GM12878 (cell line): ENCODE measurements around the gene CRYL1. TPM values are rescaled to one million over a fixed set of nuclear protein-coding genes. Genes with fewer than 3 reads are reported as not detected.

Source experiments
- ATAC-seq: fragments of 200-7000 bp; cut with Tn5 transposase; 3 replicates; pipeline ENCODE4 v1.9.1; 2020; ENCODE audit warnings: mild to moderate bottlenecking, moderate library complexity
- BruUV-seq: library from RNA; stranded (reverse); fragments of 400-500 nt; replicated peaks from 2 replicates; lab custom pipeline; 2021; lab: Mats Ljungman, UMichigan
- CTCF ChIA-PET: fragments of 300-600 bp; sonication (Branson Sonifier 250); formaldehyde crosslinking; extraction: SDS; loops from one replicate; lab custom pipeline; 2021; ENCODE audit warnings: inconsistent platforms; lab: Yijun Ruan, JAX
- POLR2A ChIA-PET: fragments of 350-600 bp; formaldehyde crosslinking; extraction: SDS; loops from one replicate; lab custom pipeline; 2021; ENCODE audit warnings: inconsistent platforms; lab: Charles Lee
- RAD21 ChIA-PET: fragments of 300-600 bp; sonication (Branson Sonifier 250); formaldehyde crosslinking; loops from one replicate; lab custom pipeline; 2023; ENCODE audit warnings: antibody characterized with exemption; ENCODE audit not compliant: unreplicated experiment; lab: Charles Lee
- SMC1A ChIA-PET: fragments of 300-600 bp; sonication (Branson Sonifier 250); formaldehyde crosslinking; loops from one replicate; lab custom pipeline; 2023; ENCODE audit not compliant: unreplicated experiment, uncharacterized antibody; lab: Charles Lee
- DNase-seq: peaks from one replicate; pipeline ENCODE4 v3.0.0-alpha.2; 2011; ENCODE audit warnings: low read depth, low spot score
- FAIRE-seq: peaks from 3 replicates; lab custom pipeline; 2011; peaks lifted over from hg19 to GRCh38; lab: Jason Lieb, UNC
- H2AFZ ChIP-seq: 2 replicates; pipeline ENCODE4 v1.6.0; 2011; ENCODE audit warnings: low read depth, low read length, control low read depth; ENCODE audit not compliant: control insufficient read depth
- H3K27ac ChIP-seq: 2 replicates; pipeline ENCODE4 v1.5.1; 2011; ENCODE audit warnings: control low read depth; ENCODE audit not compliant: control insufficient read depth, insufficient read depth
- H3K27me3 ChIP-seq, 2 experiments: replicated peaks in 1 of 2; 2 replicates each; pipeline versions ENCODE4 v1.6.0 to v1.6.1; 2011; ENCODE audit warnings: low read length in 1 of 2; ENCODE audit not compliant: control insufficient read depth in 2 of 2, insufficient read depth in 2 of 2
- H3K36me3 ChIP-seq, 2 experiments: 2 replicates each; pipeline ENCODE4 v1.5.1; 2011; ENCODE audit warnings: low read length in 1 of 2; ENCODE audit not compliant: control insufficient read depth in 2 of 2, insufficient read depth in 2 of 2
- H3K4me1 ChIP-seq: 2 replicates; pipeline ENCODE4 v1.6.1; 2011; ENCODE audit warnings: mild to moderate bottlenecking, low read length, moderate library complexity, mixed read lengths; ENCODE audit not compliant: control insufficient read depth, insufficient read depth
- H3K4me2 ChIP-seq: 2 replicates; pipeline ENCODE4 v1.6.0; 2011; ENCODE audit warnings: control low read depth; ENCODE audit not compliant: control insufficient read depth, insufficient read depth
- H3K4me3 ChIP-seq: fragments of 200-600 bp; sonication (generic); 2 replicates; pipeline ENCODE4 v1.5.1; 2016
- H3K79me2 ChIP-seq: 2 replicates; pipeline ENCODE4 v1.6.0; 2011; ENCODE audit warnings: low read length; ENCODE audit not compliant: control insufficient read depth, insufficient read depth
- H3K9ac ChIP-seq: 2 replicates; pipeline ENCODE4 v1.8.0; 2011; ENCODE audit warnings: low read length, control low read depth, mixed read lengths; ENCODE audit not compliant: control insufficient read depth, insufficient read depth
- H3K9me3 ChIP-seq: replicated peaks from 3 replicates; pipeline ENCODE4 v1.5.1; 2011; ENCODE audit warnings: mild to moderate bottlenecking, low read length; ENCODE audit not compliant: control insufficient read depth, insufficient read depth
- H4K20me1 ChIP-seq: 2 replicates; pipeline ENCODE4 v1.6.0; 2011; ENCODE audit not compliant: control insufficient read depth, insufficient read depth
- ATF7 ChIP-seq: fragments of 450-650 bp; IDR thresholded peaks from 2 replicates; pipeline ENCODE4 v1.6.1; 2016; ENCODE audit warnings: low read depth, mild to moderate bottlenecking
- GABPA ChIP-seq: IDR thresholded peaks from 2 replicates; pipeline ENCODE4 v1.6.1; 2014; ENCODE audit warnings: antibody characterized with exemption, low read depth, mild to moderate bottlenecking, inconsistent platforms
- MEF2B ChIP-seq: fragments of 450-650 bp; IDR thresholded peaks from 2 replicates; pipeline ENCODE4 v1.6.1; 2018; ENCODE audit warnings: mild to moderate bottlenecking, moderate library complexity; ENCODE audit not compliant: partially characterized antibody, poor library complexity, severe bottlenecking
- WGBS: methylation state at CpG from one replicate; pipeline ENCODE4 v1.1.6; 2016; ENCODE audit warnings: low lambda C conversion rate; ENCODE audit not compliant: insufficient replicate concordance, insufficient coverage; ENCODE audit errors: missing lambda C conversion rate; 5-methylcytosine and 5-hydroxymethylcytosine counted together
- in situ Hi-C: fragments of 300-500 bp; cut with MboI; formaldehyde crosslinking; loops from 9 replicates; pipeline ENCODE4 v1.14.3; 2018; ENCODE audit warnings: mixed read lengths
- intact Hi-C: fragments of 100-400 bp; cut with micrococcal nuclease; formaldehyde crosslinking; loops from one replicate; pipeline ENCODE4 v1.14.2; 2022; ENCODE audit not compliant: unreplicated experiment
- polyA plus RNA-seq, 11 experiments: library from polyadenylated mRNA; depleted of rRNA in 4 of 11; unstranded in 6 of 11; stranded (reverse) in 5 of 11; fragments of >200 nt; fragmentation: Nextera tagmentation in 4 of 11; fragmentation: Illumina TruSeq in 1 of 11; extraction: Ambion mirVana in 4 of 11; extraction: Trizol in 1 of 11; gene quantifications; 1 replicate in 1 of 11; 2 replicates in 10 of 11; pipeline versions ENCODE4 v1.2.1 to v1.2.3, GENCODE V29; 2011 to 2016; ENCODE audit warnings: inconsistent platforms in 2 of 11, missing spikeins in 2 of 11, low read depth in 1 of 11
- total RNA-seq, 4 experiments: library from RNA; depleted of rRNA in 3 of 4; stranded (reverse); fragments of >200 nt in 3 of 4; fragmentation: Illumina TruSeq in 1 of 4; extraction: Trizol in 1 of 4; gene quantifications; 2 replicates each; pipeline versions ENCODE4 v1.2.1 to v1.2.3, GENCODE V29; 2013 to 2021
- TF ChIP-seq, protein P1 (sequence below): IDR thresholded peaks from 2 replicates; pipeline ENCODE4 v1.6.1; 2011; ENCODE audit warnings: borderline replicate concordance, low read depth, mild to moderate bottlenecking, moderate library complexity, low read length; ENCODE audit not compliant: insufficient read depth, poor library complexity, severe bottlenecking
- TF ChIP-seq, protein P2 (sequence below): IDR thresholded peaks from 2 replicates; pipeline ENCODE4 v1.6.1; 2011; ENCODE audit warnings: mild to moderate bottlenecking, low read depth, low read length, moderate library complexity; ENCODE audit not compliant: insufficient replicate concordance
- TF ChIP-seq, protein P3 (sequence below): IDR thresholded peaks from 2 replicates; pipeline ENCODE4 v1.6.1; 2012; ENCODE audit warnings: low read depth, low read length, improper control_type of control experiment

CRYL1 gene
- total and polyA plus RNA-seq, 10 of the 15 experiments (the other 5 are each of a cell fraction or from before 2014, with no cell fraction given): 5.5 to 36.7 (median 12.2) TPM

DNA sequence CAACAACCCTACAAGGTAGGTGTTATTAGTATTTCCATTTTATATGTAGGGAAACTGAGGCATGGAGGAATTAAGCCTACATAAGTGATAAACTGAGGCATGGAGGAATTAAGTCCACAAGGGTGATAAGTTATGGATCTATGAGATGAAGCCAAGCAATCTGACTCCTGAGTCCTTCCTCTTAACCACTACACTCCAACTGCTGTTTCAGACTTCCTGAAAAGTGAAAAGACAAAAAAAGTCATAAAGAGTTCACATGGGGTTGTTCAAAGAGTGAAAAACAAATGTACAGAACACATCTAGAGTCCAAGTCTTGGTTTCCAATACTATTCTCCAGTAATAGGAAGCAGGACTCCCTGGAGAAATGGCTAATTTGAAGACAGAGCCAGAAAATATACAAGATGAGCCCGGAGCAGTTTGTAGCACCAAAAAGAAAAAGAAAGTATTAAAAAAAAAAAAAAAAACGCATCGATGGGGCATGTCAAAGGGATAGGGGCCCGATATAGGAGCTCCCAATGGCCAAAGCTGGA lies 12.1 kb downstream of the CRYL1 start:
- ChIA-PET CTCF (no interaction called here), RAD21 (no interaction called here), SMC1A (no interaction called here), POLR2A (interaction anchor here (0.7 kb wide), 1 partner anchor 811 kb away, joined by 4 read pairs; no protein-coding TSS in a partner anchor)
- no peak for DNase-seq
- WGBS: 40% methylated on average over 4 of the region's 4 CpGs
- no peak overlapping the region for H2AFZ ChIP-seq
- intact Hi-C loops (no loop called here), in situ Hi-C loops (no loop called here)
- BruUV-seq: no TSS peak
- H3K9ac ChIP-seq: no peak overlapping the region
- no peaks in the 10 kb centered on the region for H3K27me3 ChIP-seq
- H3K79me2 ChIP-seq: no peaks in the 10 kb centered on the region
- TF ChIP-seq MEF2B: no peak
- TF ChIP-seq, protein P1, sequence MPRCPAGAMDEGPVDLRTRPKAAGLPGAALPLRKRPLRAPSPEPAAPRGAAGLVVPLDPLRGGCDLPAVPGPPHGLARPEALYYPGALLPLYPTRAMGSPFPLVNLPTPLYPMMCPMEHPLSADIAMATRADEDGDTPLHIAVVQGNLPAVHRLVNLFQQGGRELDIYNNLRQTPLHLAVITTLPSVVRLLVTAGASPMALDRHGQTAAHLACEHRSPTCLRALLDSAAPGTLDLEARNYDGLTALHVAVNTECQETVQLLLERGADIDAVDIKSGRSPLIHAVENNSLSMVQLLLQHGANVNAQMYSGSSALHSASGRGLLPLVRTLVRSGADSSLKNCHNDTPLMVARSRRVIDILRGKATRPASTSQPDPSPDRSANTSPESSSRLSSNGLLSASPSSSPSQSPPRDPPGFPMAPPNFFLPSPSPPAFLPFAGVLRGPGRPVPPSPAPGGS: no peak
- TF ChIP-seq, all 136 proteins: peak for 0
- H3K27ac ChIP-seq: no peak overlapping the region
- no peak overlapping the region for H3K4me3 ChIP-seq
- no peaks in the 10 kb centered on the region for H3K9me3 ChIP-seq
- FAIRE-seq: no peak
- H3K4me2 ChIP-seq: no peak overlapping the region
- ATAC-seq: no peak
- no peaks in the 10 kb centered on the region for H4K20me1 ChIP-seq
- no peaks in the 10 kb centered on the region for H3K4me1 ChIP-seq
- H3K36me3 ChIP-seq: peaks cover 0 to 7% of the 10 kb centered on the region in 2 experiments; a peak in 2 of 4 replicates

DNA sequence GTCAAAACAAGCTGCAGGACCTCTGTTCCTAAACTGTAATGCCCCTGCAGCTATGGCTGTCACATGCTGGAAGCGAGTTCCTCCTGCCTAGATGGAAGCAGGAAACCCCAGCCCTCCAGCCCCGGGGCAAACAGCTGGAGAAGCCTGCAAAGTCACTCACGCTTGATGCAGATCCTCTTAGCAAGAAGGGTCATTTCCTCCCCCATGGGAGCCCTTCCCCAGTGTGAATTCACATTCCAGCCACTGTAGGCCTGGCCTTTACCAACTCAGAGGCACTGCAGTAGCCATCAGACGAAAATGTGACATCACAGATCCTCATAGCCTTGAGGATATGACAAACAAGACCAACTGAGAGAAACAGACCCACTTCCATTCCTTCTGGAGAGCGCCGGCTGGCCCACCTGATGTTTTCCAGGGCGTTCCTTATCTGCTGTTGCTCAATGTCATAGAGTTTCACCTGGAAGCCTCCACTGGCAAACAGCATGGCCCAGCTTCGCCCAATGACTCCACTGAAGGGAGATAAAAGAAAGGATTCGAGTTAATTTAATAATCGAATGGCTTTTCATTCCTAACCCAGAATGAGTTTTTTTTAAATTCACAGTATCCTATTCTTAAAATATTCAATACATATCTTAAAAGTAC lies 13.5 kb downstream of the CRYL1 start:
- CTCF ChIA-PET: no interaction called here
- no peak for ATAC-seq

More for the DNA sequence above, 13.5 kb downstream of the CRYL1 start:
- ChIA-PET RAD21 (no interaction called here), POLR2A (no interaction called here), SMC1A (no interaction called here)
- Histone ChIP-seq H2AFZ (no peak overlapping the region), H3K79me2 (no peaks in the 10 kb centered on the region), H4K20me1 (no peaks in the 10 kb centered on the region), H3K9ac (no peak overlapping the region), H3K4me2 (no peak overlapping the region), H3K4me1 (no peaks in the 10 kb centered on the region), H3K27ac (no peak overlapping the region), H3K4me3 (no peak overlapping the region), H3K36me3 (peaks cover 0 to 7% of the 10 kb centered on the region in 2 experiments; a peak in 2 of 4 replicates), H3K9me3 (no peaks in the 10 kb centered on the region), H3K27me3 (no peaks in the 10 kb centered on the region)
- FAIRE-seq (no peak), DNase-seq (no peak)
- in situ Hi-C loops (no loop called here), intact Hi-C loops (no loop called here)
- WGBS: 72% methylated on average over 10 of the region's 10 CpGs
- BruUV-seq: no TSS peak
- TF ChIP-seq, protein P2, sequence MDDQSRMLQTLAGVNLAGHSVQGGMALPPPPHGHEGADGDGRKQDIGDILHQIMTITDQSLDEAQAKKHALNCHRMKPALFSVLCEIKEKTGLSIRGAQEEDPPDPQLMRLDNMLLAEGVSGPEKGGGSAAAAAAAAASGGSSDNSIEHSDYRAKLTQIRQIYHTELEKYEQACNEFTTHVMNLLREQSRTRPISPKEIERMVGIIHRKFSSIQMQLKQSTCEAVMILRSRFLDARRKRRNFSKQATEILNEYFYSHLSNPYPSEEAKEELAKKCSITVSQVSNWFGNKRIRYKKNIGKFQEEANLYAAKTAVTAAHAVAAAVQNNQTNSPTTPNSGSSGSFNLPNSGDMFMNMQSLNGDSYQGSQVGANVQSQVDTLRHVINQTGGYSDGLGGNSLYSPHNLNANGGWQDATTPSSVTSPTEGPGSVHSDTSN: no peak
- TF ChIP-seq, protein P3, sequence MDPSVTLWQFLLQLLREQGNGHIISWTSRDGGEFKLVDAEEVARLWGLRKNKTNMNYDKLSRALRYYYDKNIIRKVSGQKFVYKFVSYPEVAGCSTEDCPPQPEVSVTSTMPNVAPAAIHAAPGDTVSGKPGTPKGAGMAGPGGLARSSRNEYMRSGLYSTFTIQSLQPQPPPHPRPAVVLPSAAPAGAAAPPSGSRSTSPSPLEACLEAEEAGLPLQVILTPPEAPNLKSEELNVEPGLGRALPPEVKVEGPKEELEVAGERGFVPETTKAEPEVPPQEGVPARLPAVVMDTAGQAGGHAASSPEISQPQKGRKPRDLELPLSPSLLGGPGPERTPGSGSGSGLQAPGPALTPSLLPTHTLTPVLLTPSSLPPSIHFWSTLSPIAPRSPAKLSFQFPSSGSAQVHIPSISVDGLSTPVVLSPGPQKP: no peak
- TF ChIP-seq ATF7 (no peak), GABPA (no peak)
